ENCODE data around the gene GABBR2.
"Not testable (repeated sequence)": the region's sequence is repeated elsewhere in the genome, so short reads cannot be mapped to it uniquely, and the experiment has no call there.

Gene GABBR2

GRCh38 chr9:98504298-98505282 is 204.1 kb downstream of the GABBR2 start:
- no peak for DNase-seq

GRCh38 chr9:98503867-98504266 is 204.9 kb downstream of the GABBR2 start:
- no peak for DNase-seq

- no peak for DNase-seq
Observed at GRCh38 chr9:98502976-98503325, 205.8 kb downstream of the GABBR2 start.

- DNase-seq: no peak
Observed at GRCh38 chr9:98502311-98502975, 206.3 kb downstream of the GABBR2 start.

- no peak for DNase-seq
Observed at GRCh38 chr9:98501819-98502218, 206.9 kb downstream of the GABBR2 start.

GRCh38 chr9:98501259-98501658 is 207.5 kb downstream of the GABBR2 start:
- DNase-seq: not testable (repeated sequence)

GRCh38 chr9:98500337-98500919 is 208.3 kb downstream of the GABBR2 start:
- no peak for DNase-seq

- no peak for DNase-seq
Observed at GRCh38 chr9:98495530-98495929, 213.2 kb downstream of the GABBR2 start.

- no peak for DNase-seq
Observed at GRCh38 chr9:98494852-98495251, 213.9 kb downstream of the GABBR2 start.

GRCh38 chr9:98491828-98492227 is 216.9 kb downstream of the GABBR2 start:
- DNase-seq: no peak

GRCh38 chr9:98491231-98491651 is 217.5 kb downstream of the GABBR2 start:
- DNase-seq: no peak

- no peak for DNase-seq
Observed at GRCh38 chr9:98488571-98489312, 220.0 kb downstream of the GABBR2 start.

- no peak for DNase-seq
Observed at GRCh38 chr9:98485706-98486105, 223.0 kb downstream of the GABBR2 start.

GRCh38 chr9:98484162-98484561 is 224.6 kb downstream of the GABBR2 start:
- DNase-seq: no peak

- no peak for DNase-seq
Observed at GRCh38 chr9:98482226-98482625, 226.5 kb downstream of the GABBR2 start.

- no peak for DNase-seq
Observed at GRCh38 chr9:98481676-98482075, 227.1 kb downstream of the GABBR2 start.

- DNase-seq: no peak
Observed at GRCh38 chr9:98479967-98480847, 228.5 kb downstream of the GABBR2 start.

- no peak for DNase-seq
Observed at GRCh38 chr9:98479449-98479848, 229.3 kb downstream of the GABBR2 start.

- no peak for DNase-seq
Observed at GRCh38 chr9:98477884-98478283, 230.9 kb downstream of the GABBR2 start.

GRCh38 chr9:98472216-98472615 is 236.5 kb downstream of the GABBR2 start:
- DNase-seq: no peak

GRCh38 chr9:98471185-98471584 is 237.6 kb downstream of the GABBR2 start:
- no peak for DNase-seq
